ENCODE results near the gene BRPF3. TPM values are rescaled to one million over a fixed set of nuclear protein-coding genes. Genes with fewer than 3 reads are reported as not detected.

Gene BRPF3
- total RNA-seq, 1 donor from 2014 or later = 18.0 TPM

DNA sequence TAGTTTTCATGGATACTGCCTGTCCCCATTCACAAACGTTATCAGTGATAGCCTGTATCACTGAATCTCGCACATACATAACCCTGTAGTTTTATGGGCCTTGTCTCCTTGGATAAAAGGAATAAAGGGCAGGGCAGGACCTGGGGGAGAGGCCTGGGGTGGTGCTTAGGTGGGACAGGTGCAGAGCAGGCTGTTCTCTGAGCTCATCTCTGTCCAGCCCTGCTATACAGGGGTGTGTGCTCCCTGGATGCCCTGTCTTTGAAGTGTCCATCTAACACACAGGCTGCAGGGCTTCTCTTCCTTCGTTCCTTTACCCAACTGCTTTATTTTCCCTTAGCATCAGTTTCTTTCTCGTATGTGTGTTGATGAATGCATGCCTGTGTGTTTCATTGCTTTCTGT is 26.4 kb downstream of the BRPF3 start:
- intact Hi-C loops (cut with micrococcal nuclease) = no loop called here
- Histone ChIP-seq H3K9me3 (replicated peaks) (no peaks in the 10 kb centered on the region), H3K27me3 (ENCODE audit: low read depth) (no peaks in the 10 kb centered on the region), H3K4me1 (peaks cover 13% of the 10 kb centered on the region), H3K36me3 (peaks cover 84% of the 10 kb centered on the region), H3K27ac (replicated peaks) (no peak overlapping the region), H3K4me3 (no peak overlapping the region)
- TF ChIP-seq, protein P1, sequence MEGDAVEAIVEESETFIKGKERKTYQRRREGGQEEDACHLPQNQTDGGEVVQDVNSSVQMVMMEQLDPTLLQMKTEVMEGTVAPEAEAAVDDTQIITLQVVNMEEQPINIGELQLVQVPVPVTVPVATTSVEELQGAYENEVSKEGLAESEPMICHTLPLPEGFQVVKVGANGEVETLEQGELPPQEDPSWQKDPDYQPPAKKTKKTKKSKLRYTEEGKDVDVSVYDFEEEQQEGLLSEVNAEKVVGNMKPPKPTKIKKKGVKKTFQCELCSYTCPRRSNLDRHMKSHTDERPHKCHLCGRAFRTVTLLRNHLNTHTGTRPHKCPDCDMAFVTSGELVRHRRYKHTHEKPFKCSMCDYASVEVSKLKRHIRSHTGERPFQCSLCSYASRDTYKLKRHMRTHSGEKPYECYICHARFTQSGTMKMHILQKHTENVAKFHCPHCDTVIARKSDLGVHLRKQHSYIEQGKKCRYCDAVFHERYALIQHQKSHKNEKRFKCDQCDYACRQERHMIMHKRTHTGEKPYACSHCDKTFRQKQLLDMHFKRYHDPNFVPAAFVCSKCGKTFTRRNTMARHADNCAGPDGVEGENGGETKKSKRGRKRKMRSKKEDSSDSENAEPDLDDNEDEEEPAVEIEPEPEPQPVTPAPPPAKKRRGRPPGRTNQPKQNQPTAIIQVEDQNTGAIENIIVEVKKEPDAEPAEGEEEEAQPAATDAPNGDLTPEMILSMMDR (IDR thresholded peaks at IDR 0.05; ENCODE audit: borderline replicate concordance) = no peak
- no peak for DNase-seq

DNA sequence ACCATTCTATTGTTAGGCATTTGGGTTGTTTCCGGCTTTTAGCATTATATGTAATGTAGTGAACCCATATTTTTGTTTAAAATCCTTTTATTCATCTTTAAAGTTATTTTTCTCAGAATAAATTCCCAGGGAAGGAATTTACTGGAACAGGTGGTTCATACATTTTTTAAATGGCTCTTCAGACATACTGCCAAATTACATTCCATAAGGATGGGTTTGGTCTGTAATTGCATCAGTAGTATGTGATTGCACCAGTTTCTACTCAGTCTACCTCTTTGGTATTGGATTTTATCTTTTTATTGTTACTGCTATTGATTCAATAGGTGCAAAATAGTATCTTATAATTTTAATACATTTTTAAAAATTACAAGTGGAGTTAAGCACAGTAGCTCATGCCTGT is 27.2 kb downstream of the BRPF3 start:
- no peaks in the 10 kb centered on the region for H3K27me3 ChIP-seq (ENCODE audit: low read depth)
- DNase-seq = no peak
- peaks cover 84% of the 10 kb centered on the region for H3K36me3 ChIP-seq
- H3K9me3 ChIP-seq (replicated peaks) = no peaks in the 10 kb centered on the region
- TF ChIP-seq, protein P1 (IDR thresholded peaks at IDR 0.05; ENCODE audit: borderline replicate concordance) = no peak
- intact Hi-C loops (cut with micrococcal nuclease) = no loop called here
- H3K27ac ChIP-seq (replicated peaks) = no peak overlapping the region
- H3K4me1 ChIP-seq = peaks cover 13% of the 10 kb centered on the region
- no peak overlapping the region for H3K4me3 ChIP-seq

DNA sequence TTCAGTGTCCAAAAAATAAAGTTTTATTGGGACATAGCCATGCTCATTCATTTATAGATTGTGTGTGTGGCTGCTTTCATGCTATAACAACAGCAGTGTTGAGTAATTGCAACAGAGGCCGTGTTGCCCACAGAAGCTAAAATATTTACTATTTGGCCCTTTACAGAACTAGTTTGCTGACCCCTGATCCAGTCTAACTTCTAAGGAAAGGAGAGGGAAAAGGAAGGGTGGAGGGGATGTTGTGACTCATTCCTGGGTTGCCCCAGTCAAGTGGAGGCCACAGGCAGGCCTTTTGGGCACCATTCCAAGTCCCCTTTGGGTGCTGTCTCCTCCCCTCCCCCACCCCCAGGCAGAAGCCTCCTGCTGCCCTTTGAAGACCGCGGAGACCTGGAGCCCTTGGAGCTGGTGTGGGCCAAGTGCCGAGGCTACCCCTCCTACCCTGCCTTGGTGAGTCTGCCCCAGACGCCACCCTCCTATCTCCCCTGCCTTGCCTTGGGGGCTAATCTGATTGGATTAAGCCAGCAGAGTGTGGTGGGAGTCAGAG is 28.4 kb downstream of the BRPF3 start:
- no peaks in the 10 kb centered on the region for H3K27me3 ChIP-seq (ENCODE audit: low read depth)
- no peak for DNase-seq
- no peaks in the 10 kb centered on the region for H3K9me3 ChIP-seq (replicated peaks)
- intact Hi-C loops (cut with micrococcal nuclease) = no loop called here
- H3K36me3 ChIP-seq = peaks cover 84% of the 10 kb centered on the region
- TF ChIP-seq, protein P1 (IDR thresholded peaks at IDR 0.05; ENCODE audit: borderline replicate concordance) = no peak
- H3K27ac ChIP-seq (replicated peaks) = no peak overlapping the region
- peaks cover 13% of the 10 kb centered on the region for H3K4me1 ChIP-seq
- no peak overlapping the region for H3K4me3 ChIP-seq

DNA sequence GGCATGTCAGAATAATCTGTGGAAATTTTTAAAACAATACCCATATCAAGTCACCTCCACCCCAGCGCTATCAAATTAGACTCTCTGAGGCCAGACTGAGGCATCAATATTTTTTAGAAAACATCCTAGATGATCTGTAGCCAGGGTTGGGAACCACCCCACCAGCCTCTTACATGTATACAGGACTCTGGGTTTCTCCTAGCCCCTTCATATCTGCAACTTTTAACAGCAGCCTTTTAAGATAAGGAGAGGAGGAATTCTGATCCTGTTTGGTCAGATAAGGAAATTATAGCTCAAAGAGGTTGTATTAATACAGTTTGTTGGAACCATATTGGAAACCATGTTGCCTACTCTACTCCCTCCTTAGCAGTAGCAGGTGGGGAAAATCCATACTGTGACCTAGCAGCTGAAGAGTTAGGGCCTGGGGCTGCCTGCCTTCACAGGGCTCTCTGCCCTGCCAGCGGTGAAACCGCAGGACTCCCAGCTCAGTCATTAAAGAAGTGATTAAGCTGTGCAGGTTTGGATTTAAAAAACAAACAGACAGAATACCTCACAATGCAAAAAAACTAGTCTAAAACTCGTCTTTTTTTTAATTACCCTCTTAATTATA is 30.0 kb downstream of the BRPF3 start:
- DNase-seq = no peak
- TF ChIP-seq, protein P1 (IDR thresholded peaks at IDR 0.05; ENCODE audit: borderline replicate concordance) = no peak
- Histone ChIP-seq H3K27ac (replicated peaks) (no peak overlapping the region), H3K36me3 (peaks cover 89% of the 10 kb centered on the region), H3K4me1 (peaks cover 13% of the 10 kb centered on the region), H3K9me3 (replicated peaks) (no peaks in the 10 kb centered on the region), H3K4me3 (no peak overlapping the region), H3K27me3 (ENCODE audit: low read depth) (no peaks in the 10 kb centered on the region)
- intact Hi-C loops (cut with micrococcal nuclease) = no loop called here

DNA sequence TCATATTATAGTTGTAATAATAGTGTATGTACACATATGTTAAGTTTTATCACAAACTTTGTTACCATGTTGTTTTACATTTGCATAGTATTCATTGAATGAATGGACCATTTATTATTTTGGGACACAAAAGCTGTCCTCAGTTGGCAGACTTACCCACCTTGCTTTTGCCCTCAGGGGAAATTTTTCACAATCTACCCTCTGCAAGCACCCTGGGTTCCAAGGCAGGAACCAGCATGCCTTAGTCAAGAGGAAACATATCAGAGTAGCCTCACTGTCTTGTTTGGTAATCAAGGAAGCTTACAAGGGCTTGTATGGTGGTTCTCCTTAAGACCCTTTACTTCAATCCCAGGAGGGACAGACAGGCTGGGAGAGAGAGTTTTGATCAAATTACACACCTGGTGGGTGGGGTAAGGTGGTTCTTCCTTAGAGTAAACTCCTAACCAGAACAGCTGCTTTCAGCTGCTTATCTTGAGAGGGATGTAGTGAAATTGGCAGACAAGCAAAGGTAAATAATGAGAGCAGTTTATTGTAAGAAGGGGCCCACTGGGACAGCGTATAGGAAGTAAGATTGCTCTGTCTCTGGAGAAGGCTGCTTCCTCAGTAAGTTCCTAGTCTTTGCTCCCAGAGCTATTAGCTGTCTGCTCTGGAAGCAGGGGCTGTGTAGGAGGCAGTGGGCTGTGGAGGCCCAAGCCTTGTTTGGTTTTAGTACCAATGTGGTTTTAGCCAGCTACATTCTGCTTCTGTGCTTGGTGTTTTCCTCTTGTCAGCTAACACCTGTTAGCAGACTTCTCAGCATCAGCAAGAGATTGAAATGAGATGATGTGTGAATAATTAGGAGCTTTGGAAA is 31.1 kb downstream of the BRPF3 start:
- H3K4me1 ChIP-seq = peaks cover 13% of the 10 kb centered on the region
- TF ChIP-seq, protein P1 (IDR thresholded peaks at IDR 0.05; ENCODE audit: borderline replicate concordance) = no peak
- intact Hi-C loops (cut with micrococcal nuclease) = no loop called here
- H3K4me3 ChIP-seq = no peak overlapping the region
- peaks cover 90% of the 10 kb centered on the region for H3K36me3 ChIP-seq
- DNase-seq = no peak
- H3K9me3 ChIP-seq (replicated peaks) = no peaks in the 10 kb centered on the region
- H3K27me3 ChIP-seq (ENCODE audit: low read depth) = no peaks in the 10 kb centered on the region
- H3K27ac ChIP-seq (replicated peaks) = no peak overlapping the region

Data from left ventricle myocardium inferior (tissue), 1 donor.